ENCODE measurements around the gene PDXK. TPM values are rescaled to one million over a fixed set of nuclear protein-coding genes. Genes with fewer than 3 reads are reported as not detected.

Gene PDXK
- total and polyA plus RNA-seq, 9 of the 15 experiments (the other 6 are each of a cell fraction or from before 2014, with no cell fraction given) = 5.6 to 162 (median 76.5) TPM

DNA sequence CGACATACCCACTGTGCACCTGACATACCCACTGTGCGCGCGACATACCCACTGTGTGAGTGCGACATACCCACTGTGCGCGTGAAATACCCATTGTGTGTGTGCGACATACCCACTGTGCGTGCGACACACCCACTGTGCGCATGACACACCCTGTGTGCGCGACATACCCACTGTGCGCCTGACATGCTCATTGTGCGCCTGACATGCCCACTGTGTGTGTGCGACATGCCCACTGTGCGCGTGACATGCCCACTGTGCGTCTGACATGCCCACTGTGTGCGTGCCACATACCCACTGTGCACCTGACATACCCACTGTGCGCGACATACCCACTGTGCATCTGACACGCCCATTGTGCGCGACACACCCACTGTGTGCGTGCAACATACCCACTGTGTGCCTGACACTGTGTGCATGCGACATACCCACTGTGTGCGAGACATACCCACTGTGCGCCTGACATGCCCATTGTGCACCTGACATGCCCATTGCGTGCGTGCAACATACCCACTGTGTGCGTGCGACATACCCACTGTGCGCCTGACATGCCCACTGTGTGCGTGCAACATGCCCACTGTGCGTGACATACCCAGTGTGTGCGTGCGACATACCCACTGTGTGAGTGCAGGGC, 68.0 kb downstream of the PDXK start (continued):
- TF ChIP-seq, protein P1, sequence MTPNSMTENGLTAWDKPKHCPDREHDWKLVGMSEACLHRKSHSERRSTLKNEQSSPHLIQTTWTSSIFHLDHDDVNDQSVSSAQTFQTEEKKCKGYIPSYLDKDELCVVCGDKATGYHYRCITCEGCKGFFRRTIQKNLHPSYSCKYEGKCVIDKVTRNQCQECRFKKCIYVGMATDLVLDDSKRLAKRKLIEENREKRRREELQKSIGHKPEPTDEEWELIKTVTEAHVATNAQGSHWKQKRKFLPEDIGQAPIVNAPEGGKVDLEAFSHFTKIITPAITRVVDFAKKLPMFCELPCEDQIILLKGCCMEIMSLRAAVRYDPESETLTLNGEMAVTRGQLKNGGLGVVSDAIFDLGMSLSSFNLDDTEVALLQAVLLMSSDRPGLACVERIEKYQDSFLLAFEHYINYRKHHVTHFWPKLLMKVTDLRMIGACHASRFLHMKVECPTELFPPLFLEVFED (CRISPR knock-in tag; conservative IDR thresholded peaks at IDR 0.05) = no peak
- no peak for TF ChIP-seq SMARCA4 (IDR thresholded peaks at IDR 0.05)
- no peak for TF ChIP-seq MCM3 (IDR thresholded peaks at IDR 0.05)
- TF ChIP-seq, protein P2, sequence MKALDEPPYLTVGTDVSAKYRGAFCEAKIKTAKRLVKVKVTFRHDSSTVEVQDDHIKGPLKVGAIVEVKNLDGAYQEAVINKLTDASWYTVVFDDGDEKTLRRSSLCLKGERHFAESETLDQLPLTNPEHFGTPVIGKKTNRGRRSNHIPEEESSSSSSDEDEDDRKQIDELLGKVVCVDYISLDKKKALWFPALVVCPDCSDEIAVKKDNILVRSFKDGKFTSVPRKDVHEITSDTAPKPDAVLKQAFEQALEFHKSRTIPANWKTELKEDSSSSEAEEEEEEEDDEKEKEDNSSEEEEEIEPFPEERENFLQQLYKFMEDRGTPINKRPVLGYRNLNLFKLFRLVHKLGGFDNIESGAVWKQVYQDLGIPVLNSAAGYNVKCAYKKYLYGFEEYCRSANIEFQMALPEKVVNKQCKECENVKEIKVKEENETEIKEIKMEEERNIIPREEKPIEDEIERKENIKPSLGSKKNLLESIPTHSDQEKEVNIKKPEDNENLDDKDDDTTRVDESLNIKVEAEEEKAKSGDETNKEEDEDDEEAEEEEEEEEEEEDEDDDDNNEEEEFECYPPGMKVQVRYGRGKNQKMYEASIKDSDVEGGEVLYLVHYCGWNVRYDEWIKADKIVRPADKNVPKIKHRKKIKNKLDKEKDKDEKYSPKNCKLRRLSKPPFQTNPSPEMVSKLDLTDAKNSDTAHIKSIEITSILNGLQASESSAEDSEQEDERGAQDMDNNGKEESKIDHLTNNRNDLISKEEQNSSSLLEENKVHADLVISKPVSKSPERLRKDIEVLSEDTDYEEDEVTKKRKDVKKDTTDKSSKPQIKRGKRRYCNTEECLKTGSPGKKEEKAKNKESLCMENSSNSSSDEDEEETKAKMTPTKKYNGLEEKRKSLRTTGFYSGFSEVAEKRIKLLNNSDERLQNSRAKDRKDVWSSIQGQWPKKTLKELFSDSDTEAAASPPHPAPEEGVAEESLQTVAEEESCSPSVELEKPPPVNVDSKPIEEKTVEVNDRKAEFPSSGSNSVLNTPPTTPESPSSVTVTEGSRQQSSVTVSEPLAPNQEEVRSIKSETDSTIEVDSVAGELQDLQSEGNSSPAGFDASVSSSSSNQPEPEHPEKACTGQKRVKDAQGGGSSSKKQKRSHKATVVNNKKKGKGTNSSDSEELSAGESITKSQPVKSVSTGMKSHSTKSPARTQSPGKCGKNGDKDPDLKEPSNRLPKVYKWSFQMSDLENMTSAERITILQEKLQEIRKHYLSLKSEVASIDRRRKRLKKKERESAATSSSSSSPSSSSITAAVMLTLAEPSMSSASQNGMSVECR (CRISPR knock-in tag; IDR thresholded peaks at IDR 0.05) = 0 out of 2 replicates have a peak, but pooled peaks have one; percentile 23
- no peak for TF ChIP-seq NFYB (IDR thresholded peaks at IDR 0.05; ENCODE audit: extremely low read depth, insufficient read length)
- TF ChIP-seq, protein P3, sequence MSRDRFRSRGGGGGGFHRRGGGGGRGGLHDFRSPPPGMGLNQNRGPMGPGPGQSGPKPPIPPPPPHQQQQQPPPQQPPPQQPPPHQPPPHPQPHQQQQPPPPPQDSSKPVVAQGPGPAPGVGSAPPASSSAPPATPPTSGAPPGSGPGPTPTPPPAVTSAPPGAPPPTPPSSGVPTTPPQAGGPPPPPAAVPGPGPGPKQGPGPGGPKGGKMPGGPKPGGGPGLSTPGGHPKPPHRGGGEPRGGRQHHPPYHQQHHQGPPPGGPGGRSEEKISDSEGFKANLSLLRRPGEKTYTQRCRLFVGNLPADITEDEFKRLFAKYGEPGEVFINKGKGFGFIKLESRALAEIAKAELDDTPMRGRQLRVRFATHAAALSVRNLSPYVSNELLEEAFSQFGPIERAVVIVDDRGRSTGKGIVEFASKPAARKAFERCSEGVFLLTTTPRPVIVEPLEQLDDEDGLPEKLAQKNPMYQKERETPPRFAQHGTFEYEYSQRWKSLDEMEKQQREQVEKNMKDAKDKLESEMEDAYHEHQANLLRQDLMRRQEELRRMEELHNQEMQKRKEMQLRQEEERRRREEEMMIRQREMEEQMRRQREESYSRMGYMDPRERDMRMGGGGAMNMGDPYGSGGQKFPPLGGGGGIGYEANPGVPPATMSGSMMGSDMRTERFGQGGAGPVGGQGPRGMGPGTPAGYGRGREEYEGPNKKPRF (IDR thresholded peaks at IDR 0.05; ENCODE audit: low read depth, low read length) = no peak
- no peak for TF ChIP-seq ZNF146 (CRISPR knock-in tag; IDR thresholded peaks at IDR 0.05; ENCODE audit: unreplicated experiment)
- no peak for TF ChIP-seq CCNT2 (IDR thresholded peaks at IDR 0.05; ENCODE audit: borderline replicate concordance, extremely low read depth, insufficient read length, low read depth, low read length)
- TF ChIP-seq RBM25 (IDR thresholded peaks at IDR 0.05; ENCODE audit: low read depth, low read length, severe bottlenecking) = no peak
- TF ChIP-seq ZNF444 (CRISPR knock-in tag; IDR thresholded peaks at IDR 0.05) = no peak
- peak; percentile 27; the same call in 1 of the 2 replicates for TF ChIP-seq POLR2G (IDR thresholded peaks at IDR 0.05; ENCODE audit: low read depth, low read length)
- no peak for TF ChIP-seq GABPA (tag; conservative IDR thresholded peaks at IDR 0.05; ENCODE audit: low read depth)
- TF ChIP-seq, protein P4, sequence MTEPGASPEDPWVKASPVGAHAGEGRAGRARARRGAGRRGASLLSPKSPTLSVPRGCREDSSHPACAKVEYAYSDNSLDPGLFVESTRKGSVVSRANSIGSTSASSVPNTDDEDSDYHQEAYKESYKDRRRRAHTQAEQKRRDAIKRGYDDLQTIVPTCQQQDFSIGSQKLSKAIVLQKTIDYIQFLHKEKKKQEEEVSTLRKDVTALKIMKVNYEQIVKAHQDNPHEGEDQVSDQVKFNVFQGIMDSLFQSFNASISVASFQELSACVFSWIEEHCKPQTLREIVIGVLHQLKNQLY (CRISPR knock-in tag; conservative IDR thresholded peaks at IDR 0.05) = 0 out of 4 replicates have a peak, but pooled peaks of 1 of the 2 experiments have one; percentile 74
- TF ChIP-seq ARID2 (IDR thresholded peaks at IDR 0.05) = no peak
- TF ChIP-seq CBX1 (IDR thresholded peaks at IDR 0.05; ENCODE audit: low read depth) = peak; percentile 98; the same call in 1 of the 2 replicates

Data from K562 (cell line).